ENCODE measurements around the gene NTRK3.

NTRK3 gene

GRCh38 chr15:87945246-87945645 lies 311.3 kb downstream of the NTRK3 start:
- no CpG with 5 or more reads among the region's 3 CpGs for WGBS (ENCODE audit: extremely low coverage, insufficient coverage, insufficient read length)

GRCh38 chr15:87944691-87945090 lies 311.8 kb downstream of the NTRK3 start:
- no peak overlapping the region for H3K27ac ChIP-seq (ENCODE audit: low read depth, low read length)
- H3K14ac ChIP-seq (ENCODE audit: low read length) = no peak overlapping the region
- H4K12ac ChIP-seq (ENCODE audit: low read depth, low read length) = no peak overlapping the region
- no peaks in the 10 kb centered on the region for H3K36me3 ChIP-seq (ENCODE audit: control insufficient read depth in 1 of 2, insufficient read depth in 2 of 2, low read length in 2 of 2)
- H3K4me3 ChIP-seq (ENCODE audit: low read depth, low read length) = no peak overlapping the region
- no peak overlapping the region for H3K23ac ChIP-seq (ENCODE audit: low read length)
- no peak overlapping the region for H3K4me2 ChIP-seq (ENCODE audit: low read length)
- H3K79me2 ChIP-seq (ENCODE audit: control insufficient read depth, insufficient read depth, low read length, poor library complexity) = no peaks in the 10 kb centered on the region
- no peak overlapping the region for H2AK5ac ChIP-seq (ENCODE audit: low read length)
- H2BK120ac ChIP-seq (ENCODE audit: insufficient read depth, low read length, poor library complexity) = no peak overlapping the region
- WGBS (ENCODE audit: extremely low coverage, insufficient coverage, insufficient read length) = no CpG with 5 or more reads among the region's 7 CpGs
- no peak overlapping the region for H4K8ac ChIP-seq (ENCODE audit: low read depth, low read length)
- H2BK5ac ChIP-seq (ENCODE audit: low read depth, low read length, poor library complexity) = no peak overlapping the region
- H3K4me1 ChIP-seq (ENCODE audit: control insufficient read depth in 1 of 2, insufficient read depth in 2 of 2, low read length in 2 of 2) = peaks cover 13 to 22% of the 10 kb centered on the region in 2 experiments
- DNase-seq = no peak
- H2AFZ ChIP-seq (ENCODE audit: insufficient read depth, low read length, poor library complexity) = no peak overlapping the region
- H3K79me1 ChIP-seq (ENCODE audit: low read length) = no peaks in the 10 kb centered on the region
- H3K4ac ChIP-seq (ENCODE audit: low read depth, low read length) = no peak overlapping the region
- H3K18ac ChIP-seq (ENCODE audit: low read length) = no peak overlapping the region
- H2BK12ac ChIP-seq (ENCODE audit: low read length) = no peak overlapping the region
- H3K9me3 ChIP-seq (ENCODE audit: insufficient read depth, low read depth, low read length) = no peaks in the 10 kb centered on the region
- H3K27me3 ChIP-seq (ENCODE audit: insufficient read depth, low read length) = no peaks in the 10 kb centered on the region
- H3K9ac ChIP-seq (ENCODE audit: low read length) = no peak overlapping the region
- H4K91ac ChIP-seq (ENCODE audit: low read depth, low read length) = no peak overlapping the region

More at GRCh38 chr15:87945246-87945645, 311.3 kb downstream of the NTRK3 start:
- DNase-seq = no peak
- H3K9ac ChIP-seq (ENCODE audit: low read length) = no peak overlapping the region
- no peak overlapping the region for H3K14ac ChIP-seq (ENCODE audit: low read length)
- H3K79me1 ChIP-seq (ENCODE audit: low read length) = no peaks in the 10 kb centered on the region
- no peak overlapping the region for H3K27ac ChIP-seq (ENCODE audit: low read depth, low read length)
- no peak overlapping the region for H3K4me2 ChIP-seq (ENCODE audit: low read length)
- no peak overlapping the region for H2AFZ ChIP-seq (ENCODE audit: insufficient read depth, low read length, poor library complexity)
- H3K4ac ChIP-seq (ENCODE audit: low read depth, low read length) = no peak overlapping the region
- H2BK5ac ChIP-seq (ENCODE audit: low read depth, low read length, poor library complexity) = no peak overlapping the region
- H4K91ac ChIP-seq (ENCODE audit: low read depth, low read length) = no peak overlapping the region
- no peaks in the 10 kb centered on the region for H3K79me2 ChIP-seq (ENCODE audit: control insufficient read depth, insufficient read depth, low read length, poor library complexity)
- H2BK12ac ChIP-seq (ENCODE audit: low read length) = no peak overlapping the region
- H4K12ac ChIP-seq (ENCODE audit: low read depth, low read length) = no peak overlapping the region
- H3K27me3 ChIP-seq (ENCODE audit: insufficient read depth, low read length) = no peaks in the 10 kb centered on the region
- H3K4me3 ChIP-seq (ENCODE audit: low read depth, low read length) = no peak overlapping the region
- no peak overlapping the region for H4K8ac ChIP-seq (ENCODE audit: low read depth, low read length)
- no peak overlapping the region for H3K23ac ChIP-seq (ENCODE audit: low read length)
- H2AK5ac ChIP-seq (ENCODE audit: low read length) = no peak overlapping the region
- H3K36me3 ChIP-seq (ENCODE audit: control insufficient read depth in 1 of 2, insufficient read depth in 2 of 2, low read length in 2 of 2) = no peaks in the 10 kb centered on the region
- no peak overlapping the region for H3K18ac ChIP-seq (ENCODE audit: low read length)
- peaks cover 8 to 16% of the 10 kb centered on the region in 2 experiments for H3K4me1 ChIP-seq (ENCODE audit: control insufficient read depth in 1 of 2, insufficient read depth in 2 of 2, low read length in 2 of 2)
- no peaks in the 10 kb centered on the region for H3K9me3 ChIP-seq (ENCODE audit: insufficient read depth, low read depth, low read length)
- H2BK120ac ChIP-seq (ENCODE audit: insufficient read depth, low read length, poor library complexity) = no peak overlapping the region

- Histone ChIP-seq H3K27ac (ENCODE audit: low read depth, low read length) (no peak overlapping the region), H2BK5ac (ENCODE audit: low read depth, low read length, poor library complexity) (no peak overlapping the region), H3K9ac (ENCODE audit: low read length) (no peak overlapping the region), H3K4me1 (ENCODE audit: control insufficient read depth in 1 of 2, insufficient read depth in 2 of 2, low read length in 2 of 2) (peaks cover 13 to 22% of the 10 kb centered on the region in 2 experiments), H3K36me3 (ENCODE audit: control insufficient read depth in 1 of 2, insufficient read depth in 2 of 2, low read length in 2 of 2) (no peaks in the 10 kb centered on the region), H2AK5ac (ENCODE audit: low read length) (no peak overlapping the region), H3K9me3 (ENCODE audit: insufficient read depth, low read depth, low read length) (no peaks in the 10 kb centered on the region), H3K27me3 (ENCODE audit: insufficient read depth, low read length) (no peaks in the 10 kb centered on the region), H2BK120ac (ENCODE audit: insufficient read depth, low read length, poor library complexity) (no peak overlapping the region), H3K23ac (ENCODE audit: low read length) (no peak overlapping the region), H4K8ac (ENCODE audit: low read depth, low read length) (no peak overlapping the region), H3K79me1 (ENCODE audit: low read length) (peaks cover 4% of the 10 kb centered on the region), H3K79me2 (ENCODE audit: control insufficient read depth, insufficient read depth, low read length, poor library complexity) (no peaks in the 10 kb centered on the region), H2AFZ (ENCODE audit: insufficient read depth, low read length, poor library complexity) (no peak overlapping the region), H3K4me3 (ENCODE audit: low read depth, low read length) (no peak overlapping the region), H2BK12ac (ENCODE audit: low read length) (no peak overlapping the region), H3K18ac (ENCODE audit: low read length) (no peak overlapping the region), H3K4ac (ENCODE audit: low read depth, low read length) (no peak overlapping the region), H4K12ac (ENCODE audit: low read depth, low read length) (no peak overlapping the region), H3K4me2 (ENCODE audit: low read length) (no peak overlapping the region), H3K14ac (ENCODE audit: low read length) (no peak overlapping the region), H4K91ac (ENCODE audit: low read depth, low read length) (no peak overlapping the region)
- no CpG with 5 or more reads among the region's 3 CpGs for WGBS (ENCODE audit: extremely low coverage, insufficient coverage, insufficient read length)
- no peak for DNase-seq
Measured at GRCh38 chr15:87944050-87944449, 312.5 kb downstream of the NTRK3 start.

GRCh38 chr15:87943626-87944025 lies 312.9 kb downstream of the NTRK3 start:
- no peak overlapping the region for H2AK5ac ChIP-seq (ENCODE audit: low read length)
- no peak overlapping the region for H2BK120ac ChIP-seq (ENCODE audit: insufficient read depth, low read length, poor library complexity)
- no peak overlapping the region for H4K91ac ChIP-seq (ENCODE audit: low read depth, low read length)
- H4K8ac ChIP-seq (ENCODE audit: low read depth, low read length) = no peak overlapping the region
- no peak overlapping the region for H3K4me3 ChIP-seq (ENCODE audit: low read depth, low read length)
- H3K4me2 ChIP-seq (ENCODE audit: low read length) = no peak overlapping the region
- no peak overlapping the region for H3K23ac ChIP-seq (ENCODE audit: low read length)
- H2AFZ ChIP-seq (ENCODE audit: insufficient read depth, low read length, poor library complexity) = no peak overlapping the region
- H3K9ac ChIP-seq (ENCODE audit: low read length) = no peak overlapping the region
- no peak overlapping the region for H3K4ac ChIP-seq (ENCODE audit: low read depth, low read length)
- no peak overlapping the region for H3K27ac ChIP-seq (ENCODE audit: low read depth, low read length)
- H3K79me1 ChIP-seq (ENCODE audit: low read length) = peaks cover 4% of the 10 kb centered on the region
- no peak for DNase-seq
- H3K4me1 ChIP-seq (ENCODE audit: control insufficient read depth in 1 of 2, insufficient read depth in 2 of 2, low read length in 2 of 2) = peaks cover 13 to 22% of the 10 kb centered on the region in 2 experiments
- H3K9me3 ChIP-seq (ENCODE audit: insufficient read depth, low read depth, low read length) = no peaks in the 10 kb centered on the region
- no peaks in the 10 kb centered on the region for H3K27me3 ChIP-seq (ENCODE audit: insufficient read depth, low read length)
- no CpG with 5 or more reads among the region's 3 CpGs for WGBS (ENCODE audit: extremely low coverage, insufficient coverage, insufficient read length)
- H4K12ac ChIP-seq (ENCODE audit: low read depth, low read length) = no peak overlapping the region
- no peaks in the 10 kb centered on the region for H3K79me2 ChIP-seq (ENCODE audit: control insufficient read depth, insufficient read depth, low read length, poor library complexity)
- no peak overlapping the region for H3K14ac ChIP-seq (ENCODE audit: low read length)
- H2BK5ac ChIP-seq (ENCODE audit: low read depth, low read length, poor library complexity) = no peak overlapping the region
- H3K18ac ChIP-seq (ENCODE audit: low read length) = no peak overlapping the region
- no peaks in the 10 kb centered on the region for H3K36me3 ChIP-seq (ENCODE audit: control insufficient read depth in 1 of 2, insufficient read depth in 2 of 2, low read length in 2 of 2)
- H2BK12ac ChIP-seq (ENCODE audit: low read length) = no peak overlapping the region

Data from trophoblast cell (in vitro differentiated cells and primary cell).